IMR-90 (cell line): Measurements from ENCODE around the gene APAF1. TPM values are rescaled to one million over a fixed set of nuclear protein-coding genes. Genes with fewer than 3 reads are reported as not detected.

Experiments
- ATAC-seq: fragments of 200-7000 bp; cut with Tn5 transposase; 2 replicates; pipeline ENCODE4 v1.9.1; 2020; ENCODE audit warnings: low read depth, mild to moderate bottlenecking, moderate library complexity
- BruUV-seq: library from RNA; stranded (reverse); fragments of 400-500 nt; replicated peaks from 2 replicates; lab custom pipeline; 2021; lab: Mats Ljungman, UMichigan
- CTCF ChIA-PET: fragments of 300-600 bp; formaldehyde crosslinking; extraction: SDS; loops from one replicate; lab custom pipeline; 2021; ENCODE audit warnings: antibody characterized with exemption; lab: Yijun Ruan, JAX
- POLR2A ChIA-PET: fragments of 300-600 bp; sonication (Branson Sonifier 250); formaldehyde crosslinking; loops from one replicate; lab custom pipeline; 2022; ENCODE audit warnings: antibody characterized with exemption; ENCODE audit not compliant: unreplicated experiment; lab: Charles Lee
- DNase-seq: peaks from one replicate; pipeline ENCODE4 v3.0.0; 2013
- H2AFZ ChIP-seq: replicated peaks from 2 replicates; pipeline ENCODE3; 2013; ENCODE audit warnings: low read length, mild to moderate bottlenecking; ENCODE audit not compliant: poor library complexity
- H2AK5ac ChIP-seq: 2 replicates; pipeline ENCODE4 v1.6.1; 2013; ENCODE audit warnings: low read depth, low read length, inconsistent platforms
- H2AK9ac ChIP-seq: replicated peaks from 2 replicates; pipeline ENCODE3; 2013; ENCODE audit warnings: mild to moderate bottlenecking, low read depth, low read length, moderate library complexity; ENCODE audit not compliant: poor library complexity
- H2BK120ac ChIP-seq: 2 replicates; pipeline ENCODE4 v1.6.1; 2013; ENCODE audit warnings: low read depth, low read length, inconsistent platforms
- H2BK15ac ChIP-seq: 3 replicates; pipeline ENCODE4 v1.6.1; 2013; ENCODE audit warnings: low read depth, low read length, inconsistent platforms
- H2BK20ac ChIP-seq: 2 replicates; pipeline ENCODE4 v1.6.1; 2013; ENCODE audit warnings: low read depth, mild to moderate bottlenecking, inconsistent platforms, low read length, moderate library complexity
- H2BK5ac ChIP-seq: 2 replicates; pipeline ENCODE4 v1.6.1; 2013; ENCODE audit warnings: mild to moderate bottlenecking, low read depth, low read length, inconsistent platforms; ENCODE audit not compliant: poor library complexity, severe bottlenecking
- H3K14ac ChIP-seq: replicated peaks from 2 replicates; pipeline ENCODE4 v1.6.1; 2013; ENCODE audit warnings: low read depth, low read length, inconsistent platforms
- H3K18ac ChIP-seq: 2 replicates; pipeline ENCODE4 v1.6.1; 2013; ENCODE audit warnings: low read depth, low read length, control low read depth
- H3K23ac ChIP-seq: 2 replicates; pipeline ENCODE4 v1.6.1; 2013; ENCODE audit warnings: low read depth, low read length, inconsistent platforms
- H3K27ac ChIP-seq: 2 replicates; pipeline ENCODE4 v1.5.1; 2013; ENCODE audit warnings: mild to moderate bottlenecking, control low read depth, low read length; ENCODE audit not compliant: insufficient read depth
- H3K27me3 ChIP-seq: 2 replicates; pipeline ENCODE4 v1.6.1; 2013; ENCODE audit warnings: low read length; ENCODE audit not compliant: control insufficient read depth, insufficient read depth
- H3K36me3 ChIP-seq: 2 replicates; pipeline ENCODE4 v1.6.1; 2013; ENCODE audit warnings: low read length, mixed read lengths; ENCODE audit not compliant: control insufficient read depth, insufficient read depth
- H3K4ac ChIP-seq: 2 replicates; pipeline ENCODE4 v1.6.1; 2013; ENCODE audit warnings: low read depth, low read length, inconsistent platforms
- H3K4me1 ChIP-seq: 2 replicates; pipeline ENCODE4 v1.6.1; 2013; ENCODE audit warnings: low read length, mixed read lengths; ENCODE audit not compliant: control insufficient read depth, insufficient read depth
- H3K4me2 ChIP-seq: 2 replicates; pipeline ENCODE4 v1.6.1; 2013; ENCODE audit warnings: low read depth, mild to moderate bottlenecking, control low read depth, low read length, moderate library complexity
- H3K4me3 ChIP-seq: 2 replicates; pipeline ENCODE4 v1.5.1; 2013; ENCODE audit warnings: low read depth, mild to moderate bottlenecking, control low read depth, low read length, moderate library complexity; ENCODE audit not compliant: insufficient read depth
- H3K56ac ChIP-seq: 2 replicates; pipeline ENCODE4 v1.6.1; 2013; ENCODE audit warnings: low read length, inconsistent platforms; ENCODE audit not compliant: insufficient read depth; ENCODE audit errors: extremely low read depth
- H3K79me1 ChIP-seq, 2 experiments: 2 replicates each; pipeline ENCODE4 v1.6.1; 2013; ENCODE audit warnings: low read length in 2 of 2, inconsistent platforms in 1 of 2, low read depth in 1 of 2
- H3K9ac ChIP-seq: 2 replicates; pipeline ENCODE4 v1.6.1; 2013; ENCODE audit warnings: low read depth, low read length, control low read depth
- H3K9me1 ChIP-seq: 2 replicates; pipeline ENCODE4 v1.6.1; 2013; ENCODE audit warnings: low read length, inconsistent platforms; ENCODE audit not compliant: insufficient read depth
- H3K9me3 ChIP-seq: 2 replicates; pipeline ENCODE4 v1.6.1; 2013; ENCODE audit warnings: low read length; ENCODE audit not compliant: control insufficient read depth, insufficient read depth
- H4K20me1 ChIP-seq: 2 replicates; pipeline ENCODE4 v1.6.1; 2013; ENCODE audit warnings: low read length, inconsistent platforms; ENCODE audit not compliant: insufficient read depth
- H4K5ac ChIP-seq: 2 replicates; pipeline ENCODE4 v1.6.1; 2013; ENCODE audit warnings: mild to moderate bottlenecking, low read depth, low read length, control low read depth
- H4K8ac ChIP-seq, 2 experiments: 2 replicates each; pipeline ENCODE4 v1.6.1; 2013; ENCODE audit warnings: low read depth in 2 of 2, low read length in 2 of 2, control low read depth in 1 of 2, inconsistent platforms in 1 of 2
- H4K91ac ChIP-seq: 2 replicates; pipeline ENCODE4 v1.6.1; 2013; ENCODE audit warnings: low read depth, low read length, inconsistent platforms; ENCODE audit not compliant: insufficient read depth
- BHLHE40 ChIP-seq: fragments of 150-350 bp; IDR thresholded peaks from 2 replicates; pipeline ENCODE4 v1.6.1; 2016; ENCODE audit warnings: mild to moderate bottlenecking, low read depth, low read length
- CHD1 ChIP-seq: IDR thresholded peaks from 2 replicates; pipeline ENCODE4 v1.6.1; 2012; ENCODE audit warnings: low read depth, low read length, improper control_type of control experiment
- FOS ChIP-seq: fragments of 150-350 bp; IDR thresholded peaks from 2 replicates; pipeline ENCODE4 v1.6.1; 2016; ENCODE audit warnings: low read depth, low read length
- MAZ ChIP-seq: IDR thresholded peaks from 2 replicates; pipeline ENCODE4 v1.6.1; 2012; ENCODE audit warnings: low read depth, mild to moderate bottlenecking, low read length, improper control_type of control experiment, moderate library complexity, borderline replicate concordance
- MXI1 ChIP-seq: IDR thresholded peaks from 2 replicates; pipeline ENCODE4 v1.6.1; 2012; ENCODE audit warnings: low read depth, mild to moderate bottlenecking, low read length, moderate library complexity, borderline replicate concordance
- NFE2L2 ChIP-seq: fragments of 150-350 bp; IDR thresholded peaks from 2 replicates; pipeline ENCODE4 v1.6.1; 2016; ENCODE audit warnings: low read depth, mild to moderate bottlenecking, low read length
- RAD21 ChIP-seq: IDR thresholded peaks from 2 replicates; pipeline ENCODE4 v1.6.1; 2012; ENCODE audit warnings: low read length, improper control_type of control experiment
- RCOR1 ChIP-seq: IDR thresholded peaks from 2 replicates; pipeline ENCODE4 v1.6.1; 2012; ENCODE audit warnings: mild to moderate bottlenecking, low read length, improper control_type of control experiment; ENCODE audit not compliant: insufficient replicate concordance
- RFX5 ChIP-seq: IDR thresholded peaks from 2 replicates; pipeline ENCODE4 v1.8.0; 2012; ENCODE audit warnings: low read depth, mild to moderate bottlenecking, low read length, moderate library complexity
- SMC3 ChIP-seq: fragments of 150-350 bp; IDR thresholded peaks from 2 replicates; pipeline ENCODE4 v1.6.1; 2016; ENCODE audit warnings: low read depth, mild to moderate bottlenecking, antibody characterized with exemption, low read length, moderate library complexity
- dilution Hi-C: fragments of 300-500 bp; cut with HindIII; formaldehyde crosslinking; loops from one replicate; pipeline ENCODE4 v1.14.3; 2018; ENCODE audit warnings: low sequenced_read_pairs; ENCODE audit not compliant: unreplicated experiment
- in situ Hi-C: fragments of 300-500 bp; cut with MboI; formaldehyde crosslinking; loops from 3 replicates; pipeline ENCODE4 v1.14.3; 2019; ENCODE audit warnings: low sequenced_read_pairs, inconsistent platforms, mixed read lengths
- intact Hi-C: fragments of 100-400 bp; cut with micrococcal nuclease; formaldehyde crosslinking; loops from 2 replicates; pipeline ENCODE4 v1.10.0; 2022
- polyA plus RNA-seq, 3 experiments: library from polyadenylated mRNA; depleted of rRNA; stranded (reverse); fragments of >200 nt; gene quantifications; 2 replicates each; pipeline ENCODE4 v1.2.3, GENCODE V29; 2012; ENCODE audit warnings: low replicate concordance in 1 of 3
- total RNA-seq: library from RNA; depleted of rRNA; stranded (reverse); fragments of >200 nt; gene quantifications from 2 replicates; pipeline ENCODE4 v1.2.3, GENCODE V29; 2012

APAF1 gene
- total and polyA plus RNA-seq, 2 of the 4 experiments (the other 2 are of a cell fraction): 10.9 to 32.8 TPM

- TF ChIP-seq SMC3: no peak
- no peak for TF ChIP-seq MAZ
- TF ChIP-seq RAD21: no peak
- no peak for TF ChIP-seq RFX5
- TF ChIP-seq MXI1: no peak
These were observed 1.4 kb downstream of the APAF1 start (continued) for GRCh38 chr12:98646294-98647090.

GRCh38 chr12:98651328-98651727, 6.2 kb downstream of the APAF1 start:
- H3K4me2 ChIP-seq: no peak overlapping the region
- H3K79me1 ChIP-seq: peaks cover 0 to under 1% of the 10 kb centered on the region in 2 experiments; a peak in 2 of 4 replicates
- no peaks in the 10 kb centered on the region for H3K4me1 ChIP-seq
- ATAC-seq: no peak
- dilution Hi-C loops (no loop called here), in situ Hi-C loops (loop anchor here (10.0 kb wide), 1 partner anchor 237 kb away; no protein-coding TSS in a partner anchor), intact Hi-C loops (loop anchor here (5.0 kb wide), 1 partner anchor 44 kb away; no protein-coding TSS in a partner anchor)
- H4K91ac ChIP-seq: no peak overlapping the region
- H3K4ac ChIP-seq: no peak overlapping the region
- H4K20me1 ChIP-seq: no peaks in the 10 kb centered on the region
- H3K27ac ChIP-seq: no peak overlapping the region
- no peak overlapping the region for H3K23ac ChIP-seq
- no peaks in the 10 kb centered on the region for H3K27me3 ChIP-seq
- BruUV-seq: no TSS peak
- H3K4me3 ChIP-seq: no peak overlapping the region
- H3K9me3 ChIP-seq: no peaks in the 10 kb centered on the region
- DNase-seq: no peak
- no peak overlapping the region for H4K5ac ChIP-seq
- TF ChIP-seq BHLHE40 (no peak), RAD21 (no peak), CHD1 (no peak), FOS (no peak), RCOR1 (no peak), NFE2L2 (no peak)
- no peak overlapping the region for H3K9ac ChIP-seq
- H2AFZ ChIP-seq: no peak overlapping the region
- no peak overlapping the region for H2AK5ac ChIP-seq
- H3K14ac ChIP-seq: no peak overlapping the region
- H2BK5ac ChIP-seq: no peak overlapping the region
- no peaks in the 10 kb centered on the region for H3K9me1 ChIP-seq
- H2BK20ac ChIP-seq: no peak overlapping the region
- H2BK120ac ChIP-seq: no peak overlapping the region
- no peak overlapping the region for H4K8ac ChIP-seq
- no peak overlapping the region for H3K18ac ChIP-seq
- no peak overlapping the region for H2BK15ac ChIP-seq
- ChIA-PET CTCF (interaction anchor here (0.6 to 1.8 kb wide), 2 partner anchors 85 to 111 kb away, joined by 3 to 6 read pairs; no protein-coding TSS in a partner anchor), POLR2A (no interaction called here)
- H2AK9ac ChIP-seq: no peak overlapping the region
- peaks cover 16% of the 10 kb centered on the region for H3K36me3 ChIP-seq
- H3K56ac ChIP-seq: no peak overlapping the region
